SHP77 (cell line): ENCODE data around the gene CDK5R2.
"Not testable (repeated sequence)": the region's sequence is repeated elsewhere in the genome, so short reads cannot be mapped to it uniquely, and the experiment has no call there.

Source experiments
- DNase-seq, 2 experiments: peaks; one replicate each; lab custom pipeline; 2025; lab: John Stamatoyannopoulos, UW

CDK5R2 gene

GRCh38 chr2:218959141-218959731, at the start of gene CDK5R2:
Gene CDK5R2 (plus strand): TSS chr2:218959666. CDS start chr2:218959821, 155 bp downstream.
- peak; percentile 92 for DNase-seq

GRCh38 chr2:218910741-218911140, 48.7 kb upstream of the CDK5R2 start:
- DNase-seq, result no peak

DNA sequence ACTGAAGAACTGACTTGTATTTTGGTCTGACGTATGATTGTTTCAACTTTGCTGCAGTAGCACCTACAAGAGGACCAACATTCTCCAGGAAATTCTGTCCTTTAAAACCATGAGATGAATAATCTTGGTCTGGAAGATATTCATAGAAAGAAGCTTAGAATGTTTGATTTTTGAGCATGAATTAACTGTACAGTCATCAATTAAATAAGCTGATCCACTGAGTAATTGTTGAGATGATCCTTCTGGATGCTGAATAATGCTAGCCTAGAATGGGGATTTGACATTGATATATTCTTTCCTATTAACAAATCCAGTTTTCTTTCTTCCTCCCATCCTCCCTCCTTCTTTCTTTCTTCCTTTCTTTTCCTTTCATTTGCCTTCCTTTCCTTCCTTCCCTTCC, 39.0 kb upstream of the CDK5R2 start:
- no peak for DNase-seq

- no peak for DNase-seq
These were observed 34.7 kb upstream of the CDK5R2 start for GRCh38 chr2:218924757-218925156.

- no peak for DNase-seq
These were observed 34.0 kb upstream of the CDK5R2 start for GRCh38 chr2:218925434-218925833.

GRCh38 chr2:218927422-218927821, 32.0 kb upstream of the CDK5R2 start:
- DNase-seq, result no peak

DNA sequence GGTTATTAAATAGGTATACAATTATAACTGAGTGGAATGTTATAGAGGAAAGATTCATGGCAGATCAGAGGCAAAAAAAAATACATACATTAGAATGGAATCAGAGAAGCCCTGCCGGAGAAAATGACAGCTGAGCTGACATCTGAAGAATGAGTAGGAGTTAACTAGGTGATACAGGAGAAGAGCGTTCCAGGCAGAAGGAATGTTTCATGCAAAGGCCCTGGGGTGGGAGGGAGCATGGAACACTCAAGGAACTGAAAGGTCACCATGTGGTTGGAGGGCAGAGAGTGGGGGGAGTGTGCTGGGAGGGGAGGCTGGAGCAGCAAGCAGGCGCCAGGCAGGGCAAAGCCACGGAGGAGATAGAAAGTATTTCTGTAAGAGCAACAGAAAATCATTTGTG, 31.6 kb upstream of the CDK5R2 start:
- DNase-seq, result no peak

- DNase-seq, result not testable (repeated sequence)
These were observed 29.0 kb upstream of the CDK5R2 start for GRCh38 chr2:218930488-218930887.

DNA sequence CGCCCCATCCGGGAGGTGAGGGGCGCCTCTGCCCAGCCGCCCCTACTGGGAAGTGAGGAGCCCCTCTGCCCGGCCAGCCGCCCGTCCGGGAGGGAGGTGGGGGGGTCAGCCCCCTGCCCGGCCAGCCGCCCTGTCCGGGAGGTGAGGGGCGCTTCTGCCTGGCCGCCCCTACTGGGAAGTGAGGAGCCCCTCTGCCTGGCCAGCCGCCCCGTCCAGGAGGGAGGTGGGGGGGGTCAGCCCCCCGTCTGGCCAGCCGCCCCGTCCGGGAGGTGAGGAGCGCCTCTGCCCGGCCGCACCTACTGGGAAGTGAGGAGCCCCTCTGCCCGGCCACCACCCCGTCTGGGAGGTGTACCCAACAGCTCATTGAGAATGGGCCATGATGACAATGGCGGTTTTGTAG, 27.7 kb upstream of the CDK5R2 start:
- not testable (repeated sequence) for DNase-seq

- DNase-seq, result no peak
These were observed 14.6 kb upstream of the CDK5R2 start for GRCh38 chr2:218944759-218945404.

DNA sequence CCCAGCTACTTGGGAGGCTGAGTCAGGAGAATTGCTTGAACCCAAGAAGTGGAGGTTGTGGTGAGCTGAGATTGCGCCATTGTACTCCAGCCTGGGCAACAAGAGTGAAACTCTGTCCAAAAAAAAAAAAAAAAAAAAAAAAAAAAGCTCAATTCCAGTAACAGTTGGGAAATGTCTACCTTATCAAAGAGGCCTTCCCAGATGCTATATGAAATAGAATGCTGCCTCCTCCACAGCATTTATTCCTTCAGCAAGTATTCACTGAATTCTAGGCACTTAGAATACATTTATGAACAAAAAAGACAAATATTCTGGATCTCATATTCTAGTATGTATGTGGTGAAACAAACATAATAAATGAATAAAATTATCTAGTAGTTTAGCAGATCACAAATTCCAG, 12.8 kb upstream of the CDK5R2 start:
- no peak for DNase-seq

- no peak for DNase-seq
These were observed 7.3 kb upstream of the CDK5R2 start for GRCh38 chr2:218952160-218952559.

GRCh38 chr2:218953366-218953954, 6.0 kb upstream of the CDK5R2 start:
- DNase-seq, result peak in 1 of 2 experiments; percentile 4

DNA sequence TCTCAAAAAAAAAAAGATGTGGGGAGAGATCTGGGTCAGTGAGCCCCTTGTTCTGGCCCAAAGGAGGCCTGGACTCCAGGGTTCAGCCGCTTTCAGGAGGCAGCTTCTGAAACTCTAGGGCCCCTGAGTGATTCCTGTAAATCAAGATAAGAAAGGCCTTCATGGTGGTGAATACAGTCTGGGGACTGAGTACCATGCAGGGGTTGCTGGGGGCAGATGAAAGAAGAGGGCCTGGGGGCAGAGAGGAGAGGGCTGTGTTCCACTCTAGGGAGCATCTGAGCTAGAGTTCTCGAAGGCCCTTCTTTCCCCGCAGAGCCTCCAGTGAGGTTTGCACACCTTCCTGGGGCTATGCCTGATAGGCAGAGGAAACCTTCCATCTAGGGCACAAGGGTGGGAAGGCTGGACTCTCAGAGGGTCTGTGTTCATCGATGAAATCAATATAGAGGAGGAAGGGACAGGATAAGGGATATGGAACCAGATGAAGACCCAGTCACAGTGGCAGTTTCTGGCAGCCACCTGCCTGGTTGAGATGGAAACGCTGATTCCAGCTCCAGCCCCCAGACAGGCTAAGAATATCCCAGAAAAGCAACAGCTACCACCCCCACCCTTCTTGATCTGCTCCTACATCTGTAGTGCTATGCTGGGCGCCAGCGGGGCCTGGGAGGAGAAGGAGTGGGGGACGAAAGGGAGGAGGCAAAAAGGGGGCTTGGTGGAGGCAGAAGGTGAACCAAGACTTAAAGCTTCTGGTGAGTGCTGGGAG, 4.7 kb upstream of the CDK5R2 start:
- DNase-seq, result no peak

DNA sequence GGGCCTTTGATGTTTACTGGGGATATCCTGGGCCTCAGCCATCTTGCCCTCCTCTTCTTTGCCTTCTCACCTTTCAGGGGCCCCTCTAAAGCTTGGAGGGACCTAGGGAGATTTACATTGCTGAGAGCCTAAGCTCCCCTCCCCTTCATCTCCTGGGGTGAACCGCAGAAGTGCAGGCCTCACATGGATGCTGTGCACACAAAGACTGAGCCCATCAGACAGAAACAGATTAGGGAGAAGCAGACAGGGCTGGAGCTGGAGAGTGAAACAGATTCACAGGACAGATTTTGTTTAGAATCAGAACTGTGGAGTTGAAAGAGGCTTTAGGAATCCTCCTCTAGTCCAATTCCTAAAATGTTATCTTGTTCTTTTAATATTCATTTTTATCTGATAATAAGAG, 3.4 kb upstream of the CDK5R2 start:
- no peak for DNase-seq

- DNase-seq, result no peak
These were observed 1.8 kb upstream of the CDK5R2 start for GRCh38 chr2:218957671-218958070.

DNA sequence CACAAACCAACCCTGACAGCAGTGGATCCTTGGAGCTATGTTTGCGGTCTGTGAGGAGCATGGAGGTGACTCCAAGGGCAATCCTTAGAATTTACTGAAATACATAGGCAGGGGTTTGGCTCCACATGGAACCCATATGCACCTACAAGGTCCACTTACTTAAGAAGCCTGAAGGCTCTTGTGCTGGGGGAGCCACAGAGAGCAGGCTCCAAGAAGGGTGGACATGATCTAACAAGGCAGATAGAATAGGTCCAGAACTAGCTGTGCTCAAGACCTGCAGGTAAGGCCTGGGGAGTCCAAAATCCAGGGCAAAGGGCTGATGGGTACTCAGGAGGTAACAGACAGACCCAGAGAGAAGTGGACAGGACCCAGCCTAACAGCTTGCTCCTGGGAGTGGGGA, 1.2 kb upstream of the CDK5R2 start:
- no peak for DNase-seq

DNA sequence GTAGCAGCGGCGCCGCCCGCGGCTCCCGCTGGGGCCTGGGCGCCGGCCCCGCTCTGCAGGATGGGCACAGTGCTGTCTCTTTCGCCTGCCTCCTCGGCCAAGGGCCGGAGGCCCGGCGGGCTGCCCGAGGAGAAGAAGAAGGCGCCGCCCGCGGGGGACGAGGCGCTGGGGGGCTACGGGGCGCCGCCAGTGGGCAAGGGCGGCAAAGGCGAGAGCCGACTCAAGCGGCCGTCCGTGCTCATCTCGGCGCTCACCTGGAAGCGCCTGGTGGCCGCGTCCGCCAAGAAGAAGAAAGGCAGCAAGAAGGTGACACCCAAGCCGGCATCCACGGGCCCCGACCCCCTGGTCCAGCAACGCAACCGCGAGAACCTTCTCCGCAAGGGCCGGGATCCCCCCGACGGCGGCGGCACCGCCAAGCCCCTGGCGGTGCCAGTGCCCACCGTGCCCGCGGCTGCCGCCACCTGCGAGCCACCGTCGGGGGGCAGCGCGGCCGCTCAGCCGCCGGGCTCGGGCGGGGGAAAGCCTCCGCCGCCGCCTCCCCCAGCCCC, 369 bp downstream of the CDK5R2 start:
- no peak for DNase-seq

- peak in 1 of 2 experiments; percentile 44 for DNase-seq
These were observed 1.1 kb downstream of the CDK5R2 start for GRCh38 chr2:218960309-218961165.

DNA sequence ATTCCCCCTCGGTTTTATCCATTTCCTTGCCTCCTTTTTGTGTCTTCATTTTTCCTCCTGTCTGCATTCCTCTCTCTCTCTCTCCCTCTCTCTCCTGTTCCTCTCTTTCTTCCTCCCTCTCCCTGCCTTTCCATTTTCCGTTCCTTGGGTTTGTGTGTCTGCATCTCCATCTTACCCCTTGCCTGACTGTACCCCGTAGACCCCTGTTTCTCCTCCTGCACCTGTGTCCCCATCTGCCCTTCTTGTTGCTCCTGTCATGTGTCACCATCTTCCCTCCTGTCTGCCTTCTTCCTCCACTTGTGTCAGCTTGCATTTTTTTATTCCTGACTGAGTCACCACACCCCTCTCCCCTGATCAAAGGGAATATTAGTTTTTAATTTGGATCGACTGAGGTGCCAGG, 1.8 kb downstream of the CDK5R2 start:
- no peak for DNase-seq
